GM11168 (cell line): ENCODE data around the gene LYPD6B.

Source experiments
- in situ Hi-C: fragments of 300-500 bp; cut with MboI; formaldehyde crosslinking; loops from one replicate; pipeline ENCODE4 v1.12.0; 2022; ENCODE audit warnings: low sequenced_read_pairs; ENCODE audit not compliant: unreplicated experiment

LYPD6B gene

DNA sequence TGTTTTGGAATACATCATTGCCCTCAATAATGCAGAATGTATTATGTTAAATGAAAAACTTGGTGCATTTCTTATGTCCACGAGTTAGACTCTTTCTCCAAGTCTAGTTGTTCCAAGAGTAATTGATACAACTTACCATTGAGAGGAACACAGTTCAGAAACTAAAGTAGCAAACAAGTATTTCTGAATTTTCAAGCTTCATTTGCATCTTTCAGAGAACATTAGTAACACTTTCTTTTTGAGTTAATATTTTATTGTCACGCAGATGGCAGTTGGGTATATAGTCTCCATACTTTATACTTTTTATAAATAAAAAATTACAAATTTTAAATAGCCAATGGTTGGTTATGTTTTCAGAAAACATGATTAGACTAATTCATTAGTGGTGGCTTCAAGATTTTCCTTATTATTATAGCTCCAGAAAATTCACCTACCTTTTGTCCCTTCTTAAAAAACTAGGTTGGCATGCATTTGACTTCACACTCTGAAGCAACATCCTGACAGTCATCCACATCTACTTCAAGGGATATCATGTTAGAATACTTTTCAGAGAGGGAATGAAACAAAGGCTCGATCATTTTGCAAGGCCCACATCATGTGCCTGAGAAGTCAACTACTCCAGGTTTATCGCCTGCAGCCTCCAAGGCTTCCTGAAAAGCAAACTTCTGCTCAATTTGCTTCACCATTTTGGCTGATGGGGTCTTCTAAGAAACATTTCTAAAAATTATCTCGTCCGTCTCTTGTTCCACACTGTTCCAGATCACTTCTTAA lies 29.9 kb downstream of the LYPD6B start:
- in situ Hi-C loops, result no loop called here

DNA sequence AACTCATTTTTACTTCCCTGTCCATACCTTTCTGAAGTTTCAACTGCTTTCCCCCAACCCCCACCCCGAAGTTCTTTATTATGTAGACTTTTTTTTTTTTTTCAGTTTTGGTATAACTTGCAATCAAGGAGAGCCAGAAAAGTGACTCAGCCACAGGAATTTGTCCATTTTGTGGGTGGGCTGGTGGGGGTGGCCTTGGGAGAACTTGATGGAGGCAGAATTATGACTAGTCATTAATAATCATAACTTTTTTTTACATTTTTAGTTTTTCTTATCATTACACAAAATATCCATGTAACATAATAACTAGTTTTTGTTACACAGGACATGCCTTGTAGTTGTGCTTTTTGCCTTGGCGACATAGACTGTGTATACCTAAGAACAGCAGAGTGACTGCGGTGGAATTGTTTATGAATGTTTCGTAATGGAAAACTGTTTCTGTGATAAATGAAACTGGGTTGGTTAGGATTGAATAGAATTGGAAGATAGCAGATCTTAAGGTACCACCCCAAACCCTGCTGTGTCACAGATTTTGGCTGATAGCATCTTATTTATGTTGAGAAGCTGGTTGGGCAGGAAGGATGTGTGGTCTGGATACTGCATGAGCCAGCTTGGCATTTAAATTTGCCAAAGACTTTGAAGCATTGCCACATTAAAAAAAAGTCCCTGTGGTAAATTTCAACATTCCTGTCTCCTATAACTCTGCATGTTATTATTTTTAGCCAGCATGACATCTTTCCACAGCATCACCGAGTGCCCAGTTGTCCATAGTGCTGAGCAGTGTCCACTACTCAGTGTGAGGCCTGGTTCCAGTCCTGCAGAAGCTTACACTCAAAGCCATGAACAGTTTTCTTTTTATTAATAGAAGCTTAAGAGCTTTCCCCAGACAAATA lies 30.7 kb downstream of the LYPD6B start:
- in situ Hi-C loops, result no loop called here

DNA sequence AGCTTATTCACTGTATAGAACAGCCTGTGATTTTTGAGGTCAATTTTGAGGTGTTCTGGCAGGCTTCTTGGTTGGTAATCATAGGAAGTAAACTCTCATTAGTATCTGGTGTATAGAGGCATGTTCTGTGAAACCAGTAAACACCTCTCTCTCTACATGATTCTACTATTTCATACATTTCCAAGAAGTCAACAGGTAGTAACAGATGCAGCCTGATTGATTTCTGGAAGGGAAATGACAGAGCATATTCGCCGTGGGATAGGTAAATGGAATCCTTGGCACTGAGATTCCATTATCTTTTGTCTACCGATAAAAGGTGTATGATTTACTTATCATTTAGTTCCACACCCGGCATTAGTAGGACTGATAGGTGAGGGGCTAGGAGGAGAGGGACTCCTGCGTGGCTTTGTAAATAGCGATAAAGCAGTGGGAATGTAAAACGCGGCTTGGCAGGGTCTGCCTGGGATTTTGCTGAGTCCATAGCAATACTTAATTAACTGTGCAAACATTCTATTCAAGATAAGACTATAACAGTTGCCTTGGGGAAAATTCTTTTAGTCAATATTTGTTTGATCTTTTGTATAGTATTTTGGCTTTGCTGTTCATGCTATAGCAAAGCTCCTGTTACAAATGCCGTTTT lies 32.3 kb downstream of the LYPD6B start:
- in situ Hi-C loops, result no loop called here

DNA sequence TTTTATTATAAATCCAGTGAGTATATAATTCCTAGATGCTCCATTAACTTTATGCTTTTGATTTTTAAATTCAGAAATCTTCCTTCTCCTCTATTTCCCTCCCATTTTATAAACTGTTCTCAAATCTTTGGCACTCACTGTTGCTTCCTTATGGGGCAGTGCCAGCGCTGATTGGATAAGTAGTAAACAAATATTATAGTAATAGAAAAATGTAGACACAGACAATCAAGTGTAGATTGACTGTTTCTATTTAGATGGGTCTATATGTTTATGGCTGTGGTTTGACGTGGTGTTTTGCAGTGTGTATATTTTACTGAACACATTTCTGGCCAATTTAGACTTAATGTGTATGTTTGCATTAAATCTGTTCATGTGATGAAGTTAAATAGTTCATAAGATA lies 36.6 kb downstream of the LYPD6B start:
- in situ Hi-C loops, result no loop called here

DNA sequence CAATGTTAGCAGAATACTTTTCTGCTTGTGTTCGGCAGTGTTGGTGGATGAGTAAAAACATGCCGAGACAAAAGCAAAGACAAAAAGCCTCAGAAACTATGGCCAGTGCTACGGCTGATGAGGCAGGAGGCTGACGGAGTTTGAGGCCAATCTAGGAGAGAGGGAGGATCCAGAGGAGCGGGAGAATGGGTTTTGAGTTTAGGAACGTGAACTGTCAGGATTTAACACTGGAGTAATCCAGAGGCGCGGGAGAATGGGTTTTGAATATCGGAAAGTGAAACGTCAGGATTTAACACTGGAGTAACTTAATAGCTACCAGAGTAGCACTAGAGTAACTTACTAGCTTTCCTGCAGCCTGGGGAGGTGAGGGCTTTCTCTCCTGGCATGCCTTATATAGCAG lies 37.4 kb downstream of the LYPD6B start:
- in situ Hi-C loops, result no loop called here

DNA sequence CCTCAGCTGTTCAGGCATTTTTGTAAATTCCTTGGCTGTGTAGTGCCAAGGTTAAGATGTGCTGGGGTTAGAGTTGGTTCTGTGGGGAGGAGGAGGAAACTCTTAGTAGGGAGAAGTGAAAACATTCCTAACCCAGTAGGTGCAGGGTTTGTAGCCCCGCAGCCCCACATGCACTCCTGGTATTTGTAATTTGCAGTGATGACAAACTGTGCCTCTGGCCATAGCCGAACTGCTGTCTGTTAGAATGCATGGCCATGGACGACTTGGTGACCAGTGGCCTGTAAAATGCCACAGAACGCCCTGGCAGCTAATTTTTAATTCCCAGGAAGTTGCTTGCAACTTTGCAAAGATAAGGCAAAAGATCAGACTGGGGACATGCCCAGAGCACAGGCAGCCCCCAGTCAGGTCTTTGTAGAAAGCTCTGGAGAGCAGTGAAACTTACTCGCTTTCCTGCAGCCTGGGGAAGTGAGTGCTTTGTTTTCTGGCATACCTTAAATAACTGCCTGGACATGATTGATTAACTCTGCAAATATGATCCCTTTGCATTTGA lies 38.4 kb downstream of the LYPD6B start:
- in situ Hi-C loops, result no loop called here

DNA sequence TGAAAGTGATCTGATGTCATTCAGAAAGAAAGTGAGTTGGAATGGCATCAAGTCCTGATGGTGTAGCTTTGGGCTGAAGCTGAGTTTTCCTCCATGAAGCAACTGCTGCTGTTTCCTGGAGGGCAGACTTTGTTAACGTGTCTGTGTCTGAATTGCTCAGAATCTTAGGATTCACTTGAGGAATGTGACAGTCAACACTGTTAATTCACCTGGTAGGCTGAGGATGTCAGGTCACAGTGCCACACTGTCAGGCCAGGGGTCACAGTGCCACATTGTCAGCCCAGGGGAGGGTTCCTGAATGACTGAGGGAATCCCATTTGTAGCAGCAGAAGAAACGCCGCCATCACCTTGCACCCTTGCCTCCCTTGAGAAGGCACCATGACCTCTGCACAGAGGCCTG lies 39.4 kb downstream of the LYPD6B start:
- in situ Hi-C loops, result no loop called here

DNA sequence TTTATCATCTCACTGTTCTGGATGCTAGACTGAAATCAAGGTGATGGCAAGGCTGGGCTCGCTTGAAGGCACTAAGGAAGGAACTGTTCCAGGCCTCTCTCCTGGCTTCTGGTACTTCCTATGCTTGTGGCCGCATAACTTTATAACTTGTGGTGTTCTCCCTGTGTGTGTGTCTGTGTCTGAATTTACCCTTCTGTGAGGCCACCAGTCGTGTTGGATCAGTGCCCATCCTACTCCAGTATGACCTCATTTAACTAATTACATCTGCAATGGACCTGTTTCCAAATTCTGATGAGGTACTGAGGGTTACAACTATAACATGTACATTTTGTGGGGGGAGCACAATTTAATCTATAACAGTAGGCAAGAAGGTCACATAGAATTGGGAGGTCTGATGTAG lies 41.6 kb downstream of the LYPD6B start:
- in situ Hi-C loops, result no loop called here

DNA sequence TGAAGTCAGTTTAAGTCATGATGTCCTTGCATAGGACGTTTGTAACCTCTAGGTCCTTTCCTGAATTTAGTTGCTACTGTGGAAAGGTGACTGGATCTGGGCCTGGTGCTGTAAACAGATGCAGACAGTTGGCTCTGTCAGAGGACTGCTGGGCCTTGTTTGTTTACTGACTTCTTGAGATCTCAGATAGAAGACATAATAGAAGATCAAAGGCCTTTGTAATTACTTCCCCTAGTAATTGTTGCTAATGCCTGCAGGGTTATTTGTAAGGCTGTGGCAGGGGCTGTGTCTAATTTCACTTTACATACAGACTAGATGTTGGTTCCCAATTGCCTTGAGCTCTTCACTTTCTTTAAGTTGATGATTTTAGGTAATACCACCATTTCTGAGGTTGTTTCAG lies 42.5 kb downstream of the LYPD6B start:
- in situ Hi-C loops, result no loop called here

DNA sequence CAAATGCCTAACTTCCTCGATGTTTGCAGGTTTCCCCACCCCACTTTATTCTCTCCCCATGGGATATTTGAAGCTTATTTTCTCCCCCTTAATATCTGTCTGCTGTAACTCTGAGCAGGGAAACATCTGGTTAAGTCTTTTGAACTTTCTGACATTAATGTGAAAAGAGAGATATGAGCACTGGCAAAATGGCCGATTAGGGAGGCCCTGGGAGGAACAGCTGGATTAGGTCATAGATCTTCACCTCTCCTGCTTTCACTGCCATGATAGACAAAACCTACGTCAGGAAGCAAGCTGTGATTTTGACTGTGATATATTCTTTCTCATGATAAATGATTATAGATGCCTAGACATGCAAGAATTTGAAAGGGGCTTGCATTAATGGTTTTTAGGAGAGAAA lies 43.6 kb downstream of the LYPD6B start:
- in situ Hi-C loops, result no loop called here

DNA sequence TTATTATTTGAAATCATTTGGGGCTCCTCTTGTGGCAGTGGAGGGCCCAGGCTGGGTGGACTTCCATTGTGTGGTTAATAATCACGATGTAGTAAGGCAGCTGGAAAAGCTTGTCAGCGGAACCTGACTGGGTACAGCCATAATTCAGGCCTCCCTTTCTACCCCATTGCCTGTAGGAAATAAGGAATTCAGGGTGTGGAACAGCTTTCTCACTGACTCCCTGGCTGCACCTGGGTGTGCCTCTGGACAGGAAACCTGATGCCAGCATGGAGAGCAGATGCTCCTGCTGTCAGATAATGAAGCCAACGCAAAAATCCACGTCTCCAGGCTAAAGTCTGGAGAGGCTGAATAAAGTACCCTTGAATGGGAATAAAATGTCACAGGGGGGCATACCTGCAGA lies 44.2 kb downstream of the LYPD6B start:
- in situ Hi-C loops, result no loop called here

DNA sequence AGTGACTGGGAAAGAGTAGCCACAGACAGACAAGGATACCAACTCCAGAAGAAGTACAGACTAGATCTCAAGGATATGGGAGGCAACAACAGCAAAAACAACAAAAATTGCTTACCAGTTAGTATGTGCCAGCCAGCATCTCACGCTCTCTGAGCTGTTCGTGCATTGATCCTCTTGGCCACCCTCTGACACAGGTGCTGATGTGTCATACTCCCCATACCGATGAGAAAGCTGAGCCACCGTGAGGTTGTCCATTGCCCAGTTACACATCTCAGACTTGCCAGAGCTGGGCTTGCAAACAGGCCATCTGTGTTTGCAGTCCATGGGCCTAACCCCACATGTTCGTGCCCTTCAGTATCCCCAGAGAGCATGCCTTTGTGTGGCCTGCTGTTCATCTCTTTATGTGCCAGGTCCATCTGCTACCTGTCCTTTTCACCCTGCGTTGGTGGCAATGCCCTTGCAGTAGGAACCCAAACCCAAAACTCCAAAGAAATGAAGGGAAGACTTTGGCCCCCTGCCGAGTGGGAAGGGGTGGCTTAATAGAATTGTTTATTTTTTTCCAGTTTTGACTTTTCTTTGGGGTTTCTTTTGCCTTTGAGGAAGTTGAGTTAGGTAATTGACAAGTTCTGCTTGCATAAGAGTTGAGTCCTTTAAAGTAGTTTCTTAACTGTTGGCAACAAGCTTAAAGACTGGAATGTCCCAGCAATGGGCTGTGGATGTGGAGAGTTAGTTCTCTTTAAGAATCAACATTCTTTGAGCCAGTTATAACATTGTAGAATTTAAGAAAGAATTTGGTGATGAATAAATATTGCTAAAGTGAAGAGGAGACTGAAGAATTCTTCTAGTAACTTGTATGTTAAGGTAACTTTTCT lies 46.7 kb downstream of the LYPD6B start:
- in situ Hi-C loops, result no loop called here

DNA sequence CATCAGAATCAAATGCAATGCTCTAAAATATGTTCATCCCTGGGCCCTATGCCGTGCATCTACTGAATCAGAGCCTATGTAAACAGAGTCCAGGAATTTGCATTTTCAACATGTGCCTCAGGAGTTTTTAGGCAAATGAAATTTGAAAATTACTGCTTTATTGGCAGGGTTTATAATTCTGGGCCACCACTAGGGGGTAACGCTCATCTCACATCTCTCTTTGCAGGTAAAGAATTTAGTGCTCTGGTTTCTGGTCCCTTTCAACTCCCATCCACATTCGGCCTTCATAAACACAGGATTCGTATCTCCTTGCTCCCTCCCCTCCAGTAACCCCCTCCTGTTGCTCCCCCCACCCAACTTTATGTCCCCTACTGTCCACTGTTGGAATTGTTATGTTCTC lies 49.3 kb downstream of the LYPD6B start:
- in situ Hi-C loops, result no loop called here

DNA sequence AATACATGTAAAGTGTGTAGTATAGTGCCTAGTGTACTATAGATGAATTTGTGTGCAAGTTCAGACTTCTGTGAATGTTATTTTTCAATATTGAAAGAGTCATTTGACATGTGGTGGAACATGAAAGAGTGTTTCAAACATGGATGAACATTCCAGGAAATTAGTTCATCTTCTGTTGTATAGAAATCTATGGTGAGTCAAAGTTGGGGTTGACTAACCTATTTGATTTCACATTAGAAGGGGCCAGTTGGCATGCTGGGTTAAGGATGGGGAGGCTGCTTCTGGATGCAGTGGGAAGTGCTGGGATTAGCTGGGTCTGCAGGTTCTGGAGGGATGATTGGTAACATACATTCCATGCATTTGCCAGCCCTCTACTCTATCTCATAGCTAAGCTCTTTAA lies 50.6 kb downstream of the LYPD6B start:
- in situ Hi-C loops, result no loop called here

DNA sequence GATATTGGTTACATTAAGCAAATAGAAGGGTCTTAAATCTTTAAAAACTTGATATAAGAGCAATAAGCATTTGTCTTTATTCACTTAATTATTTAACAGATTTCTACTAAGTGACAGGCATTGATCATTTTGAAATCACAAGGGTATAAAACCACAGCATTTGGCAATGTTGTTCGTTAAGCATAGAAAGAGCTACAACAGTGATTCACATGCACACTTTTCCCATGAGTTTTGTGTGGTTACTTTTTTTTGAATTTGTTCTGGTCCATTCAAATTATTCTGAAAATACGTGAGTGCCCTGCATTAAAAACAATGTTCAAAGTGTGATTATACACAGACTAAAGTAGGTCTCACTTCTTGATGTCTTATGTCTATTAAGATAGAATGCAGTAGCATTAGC lies 52.2 kb downstream of the LYPD6B start:
- in situ Hi-C loops, result no loop called here

DNA sequence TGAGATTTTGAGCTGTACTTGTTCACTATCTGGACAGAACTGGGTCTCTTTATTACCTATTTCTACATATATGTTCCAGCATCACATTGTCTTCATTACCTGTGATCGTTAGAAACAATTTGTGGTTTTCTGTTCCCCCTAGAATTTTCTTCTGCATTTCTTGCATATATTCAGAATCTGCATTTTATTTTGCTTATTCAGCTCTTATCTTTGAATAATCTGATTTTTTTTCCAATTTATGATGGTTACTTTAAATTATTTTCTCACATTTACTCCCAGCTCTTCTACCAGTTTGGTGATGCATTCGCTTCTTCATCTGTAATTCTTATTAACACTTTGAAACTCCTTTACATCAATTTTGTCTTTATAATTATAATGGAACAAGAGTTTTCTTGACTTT lies 55.1 kb downstream of the LYPD6B start:
- in situ Hi-C loops, result no loop called here

DNA sequence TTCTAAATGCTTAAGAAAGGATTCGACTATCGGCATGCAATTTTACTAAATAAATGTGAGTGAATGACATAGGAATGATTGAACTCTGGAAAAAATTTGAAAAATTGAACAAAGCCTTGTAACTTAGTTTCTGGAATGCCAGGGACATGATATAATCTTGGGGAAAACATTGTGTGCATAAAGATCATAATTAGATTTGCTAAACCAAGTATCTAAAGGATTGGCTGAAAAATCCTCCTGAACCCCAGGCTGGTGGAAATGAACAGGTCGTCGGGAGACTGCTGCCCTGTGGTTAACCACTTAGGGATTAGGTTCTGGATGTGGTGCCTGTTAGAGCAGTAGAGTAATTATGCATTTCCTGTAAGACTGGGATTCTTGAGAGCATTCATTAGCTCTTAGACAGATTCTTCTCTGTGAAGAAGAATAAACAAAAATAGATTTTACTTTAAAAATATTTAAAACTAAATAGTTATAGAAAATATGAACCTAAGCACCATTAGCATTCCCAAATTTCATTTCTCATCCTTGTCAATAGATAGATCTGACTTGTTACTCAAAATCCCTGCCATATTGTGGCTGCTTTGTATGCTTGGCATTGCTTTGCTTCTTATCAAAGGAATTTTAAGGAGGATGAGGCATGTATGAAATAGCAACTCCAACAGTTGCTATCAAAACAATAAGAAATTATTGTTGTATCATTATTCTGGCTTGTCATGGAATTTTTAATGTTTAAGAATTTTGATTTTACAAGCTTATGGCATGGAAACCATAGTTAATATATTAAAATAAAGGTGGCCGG lies 55.9 kb downstream of the LYPD6B start:
- in situ Hi-C loops, result no loop called here

DNA sequence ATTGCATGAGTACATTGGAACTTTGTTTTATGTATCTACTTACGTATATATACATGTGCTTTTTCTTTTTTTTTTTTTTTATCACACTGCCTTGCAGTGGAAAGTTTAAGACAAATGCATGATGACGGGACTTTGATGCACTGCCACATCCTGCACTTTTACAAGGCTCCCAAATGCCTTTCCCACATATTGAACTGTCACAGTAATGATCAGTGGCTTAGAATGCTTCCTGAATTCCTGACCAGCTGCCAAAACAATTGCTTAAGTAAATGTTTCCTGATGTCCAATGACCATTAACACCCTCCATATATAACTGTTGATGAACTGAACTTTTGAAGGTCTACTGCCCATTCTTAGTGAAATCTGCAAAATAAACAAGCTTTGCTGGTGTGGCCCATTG lies 60.2 kb downstream of the LYPD6B start:
- in situ Hi-C loops, result no loop called here

DNA sequence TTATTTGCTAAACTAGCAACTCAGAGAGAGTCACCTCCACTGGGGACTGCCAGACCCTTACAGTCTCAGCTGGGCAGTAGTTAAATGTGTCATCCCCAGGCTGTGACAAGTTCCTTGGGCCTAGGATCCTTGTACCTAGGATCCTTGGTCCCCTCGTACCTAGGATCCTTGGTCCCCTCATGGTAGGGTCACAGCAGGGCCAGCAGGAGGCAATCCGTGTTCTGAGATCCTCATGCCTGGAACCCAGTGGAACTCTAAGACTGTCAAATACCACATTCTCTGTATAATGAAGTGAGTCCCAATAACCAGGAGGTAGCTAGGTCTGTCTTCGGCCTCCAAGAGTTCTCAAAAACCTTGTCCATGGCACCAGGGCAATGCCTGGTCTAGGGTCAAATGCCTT lies 60.8 kb downstream of the LYPD6B start:
- in situ Hi-C loops, result no loop called here
